Naive thymus-derived CD4-positive, alpha-beta T cell (primary cell): Measurements from ENCODE around the gene LRRFIP2. TPM values are rescaled to one million over a fixed set of nuclear protein-coding genes. Genes with fewer than 3 reads are reported as not detected.

Experiments
- ATAC-seq: fragments of 150-1000 bp; cut with Tn5 transposase; 2 replicates; pipeline ENCODE4 v1.10.0; 2021; ENCODE audit warnings: mild to moderate bottlenecking, moderate library complexity
- CTCF ChIA-PET: fragments of 350-600 bp; sonication (Branson Sonifier 250); formaldehyde crosslinking; loops from one replicate; lab custom pipeline; 2021; ENCODE audit warnings: antibody characterized with exemption; lab: Charles Lee
- POLR2A ChIA-PET: fragments of 350-600 bp; sonication (Branson Sonifier 250); formaldehyde crosslinking; loops from one replicate; lab custom pipeline; 2021; ENCODE audit warnings: antibody characterized with exemption, inconsistent platforms; lab: Charles Lee
- DNase-seq, 9 donors: peaks; one replicate each; pipeline versions ENCODE4 v3.0.0 to v3.0.0-alpha.2; 2020 to 2022; ENCODE audit warnings: mixed read lengths in 1 of 9
- H3K27ac ChIP-seq: one replicate; pipeline ENCODE4 v1.7.0; 2013; ENCODE audit warnings: mild to moderate bottlenecking, low read depth, low read length, moderate library complexity
- H3K27me3 ChIP-seq, 2 donors: one replicate each; pipeline ENCODE4 v1.7.0; 2013; ENCODE audit warnings: low read length in 2 of 2, mild to moderate bottlenecking in 2 of 2, moderate library complexity in 2 of 2; ENCODE audit not compliant: control insufficient read depth in 2 of 2, insufficient read depth in 2 of 2
- H3K36me3 ChIP-seq, 3 experiments: 1 replicate in 2 of 3; 2 replicates in 1 of 3; pipeline ENCODE4 v1.7.0; 2013; ENCODE audit warnings: low read length in 3 of 3, mild to moderate bottlenecking in 3 of 3, moderate library complexity in 1 of 3; ENCODE audit not compliant: insufficient read depth in 3 of 3, control insufficient read depth in 2 of 3
- H3K4me1 ChIP-seq, 2 donors: one replicate each; pipeline ENCODE4 v1.7.0; 2013; ENCODE audit warnings: low read length in 2 of 2, mild to moderate bottlenecking in 2 of 2, moderate library complexity in 1 of 2; ENCODE audit not compliant: control insufficient read depth in 2 of 2, insufficient read depth in 2 of 2
- H3K4me3 ChIP-seq: 2 replicates; pipeline ENCODE4 v1.7.0; 2013; ENCODE audit warnings: mild to moderate bottlenecking, low read length
- H3K9me3 ChIP-seq, 3 experiments: 1 replicate in 2 of 3; 2 replicates in 1 of 3; pipeline ENCODE4 v1.7.0; 2013; ENCODE audit warnings: low read length in 3 of 3; ENCODE audit not compliant: control insufficient read depth in 2 of 3
- H3K27ac Mint-ChIP-seq, 9 donors: one replicate each; pipeline ENCODE4 v1.8.0; 2020 to 2022; ENCODE audit warnings: mixed read lengths in 9 of 9, mild to moderate bottlenecking in 8 of 9, moderate library complexity in 5 of 9, inconsistent platforms in 2 of 9
- H3K27me3 Mint-ChIP-seq, 5 donors: one replicate each; pipeline ENCODE4 v1.8.0; 2021 to 2022; ENCODE audit warnings: mixed read lengths in 5 of 5, mild to moderate bottlenecking in 1 of 5
- H3K36me3 Mint-ChIP-seq, 5 donors: one replicate each; pipeline ENCODE4 v1.8.0; 2020 to 2022; ENCODE audit warnings: mixed read lengths in 5 of 5, mild to moderate bottlenecking in 3 of 5, inconsistent platforms in 1 of 5
- H3K4me1 Mint-ChIP-seq, 7 donors: one replicate each; pipeline ENCODE4 v1.8.0; 2020 to 2022; ENCODE audit warnings: mixed read lengths in 7 of 7, mild to moderate bottlenecking in 3 of 7, inconsistent platforms in 1 of 7
- H3K4me3 Mint-ChIP-seq, 10 donors: one replicate each; pipeline ENCODE4 v1.8.0; 2020 to 2022; ENCODE audit warnings: mild to moderate bottlenecking in 10 of 10, mixed read lengths in 10 of 10, moderate library complexity in 6 of 10, inconsistent platforms in 2 of 10
- H3K9me3 Mint-ChIP-seq, 11 donors: one replicate each; pipeline ENCODE4 v1.8.0; 2020 to 2022; ENCODE audit warnings: mixed read lengths in 11 of 11, mild to moderate bottlenecking in 4 of 11, inconsistent platforms in 1 of 11, moderate library complexity in 1 of 11
- intact Hi-C, 2 donors: fragments of 100-400 bp; cut with micrococcal nuclease; formaldehyde crosslinking; loops; one replicate each; pipeline ENCODE4 v1.15.1; 2023
- polyA plus RNA-seq, 2 donors: library from polyadenylated mRNA; unstranded; fragments of 300-500 nt; fragmentation: Illumina TruSeq; gene quantifications; one replicate each; pipeline ENCODE4 v1.2.3, GENCODE V29; 2021
- total RNA-seq, 6 experiments: library from RNA in 5 of 6; stranded (reverse) in 5 of 6; gene quantifications; 1 replicate in 5 of 6; 2 replicates in 1 of 6; pipeline ENCODE4 v1.2.3 and lab custom pipeline; 2021 to 2026

The LRRFIP2 gene
- total and polyA plus RNA-seq, 7 experiments from 2014 or later = 14.0 to 87.5 (median 26.3) TPM

DNA sequence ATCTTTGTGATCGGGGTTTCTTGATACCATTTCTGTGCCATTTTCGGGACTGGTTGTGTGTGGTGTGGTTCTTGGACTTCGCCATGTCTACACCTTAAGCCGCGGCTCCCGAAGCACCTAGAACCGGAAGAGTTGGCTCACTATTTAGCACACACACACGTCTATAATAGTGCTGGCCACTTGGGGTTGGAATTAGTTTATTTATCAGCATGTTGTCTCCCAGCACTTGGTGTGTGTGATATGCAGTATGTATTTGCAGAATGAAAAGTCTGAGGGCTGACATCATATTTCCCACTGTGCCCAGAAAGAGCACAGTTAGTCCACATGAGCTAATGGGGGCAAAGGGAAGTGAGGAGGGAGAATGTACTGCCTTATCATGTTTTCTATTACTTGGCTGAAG lies 157.5 kb downstream of the LRRFIP2 start:
- ATAC-seq (no peak), DNase-seq (no peak)
- ChIA-PET POLR2A (no interaction called here), CTCF (no interaction called here)
- Mint-ChIP-seq H3K36me3 (peaks cover 34 to 73% (median 41%) of the 10 kb centered on the region in 5 donors), H3K27ac (no peak overlapping the region), H3K27me3 (no peaks in the 10 kb centered on the region), H3K4me3 (no peak overlapping the region), H3K9me3 (no peaks in the 10 kb centered on the region), H3K4me1 (peaks cover 0 to 5% (median 0%) of the 10 kb centered on the region in 7 donors)
- no peaks in the 10 kb centered on the region for H3K27me3 ChIP-seq
- H3K36me3 ChIP-seq = peaks cover 19 to 87% (median 34%) of the 10 kb centered on the region in 3 experiments
- H3K4me1 ChIP-seq = no peaks in the 10 kb centered on the region
- H3K4me3 ChIP-seq = no peak overlapping the region
- intact Hi-C loops = no loop called here
- H3K27ac ChIP-seq = no peak overlapping the region
- no peaks in the 10 kb centered on the region for H3K9me3 ChIP-seq

DNA sequence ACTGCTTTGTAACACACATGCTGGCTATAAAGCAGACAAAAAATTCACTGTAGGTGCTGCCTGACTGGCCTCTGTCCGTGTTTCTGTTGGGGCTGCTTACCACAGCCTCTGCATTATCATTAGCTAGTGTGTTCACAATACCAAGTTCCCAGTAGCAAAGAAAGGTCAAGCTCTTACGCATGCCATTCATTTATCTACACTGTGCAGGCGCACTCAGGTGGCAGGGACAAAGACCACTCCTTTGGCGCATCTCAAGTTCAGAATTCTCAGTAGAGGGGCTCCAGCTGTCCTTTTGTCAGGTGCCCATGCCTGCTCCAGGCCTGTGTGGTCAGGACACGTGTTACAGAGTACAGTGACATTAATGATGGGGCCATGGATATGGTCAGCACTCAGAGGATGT lies 158.7 kb downstream of the LRRFIP2 start:
- Mint-ChIP-seq H3K36me3 (peaks cover 32 to 70% (median 49%) of the 10 kb centered on the region in 5 donors), H3K27ac (no peak overlapping the region), H3K4me1 (peaks cover 0 to 6% (median 0%) of the 10 kb centered on the region in 7 donors), H3K27me3 (no peaks in the 10 kb centered on the region), H3K9me3 (no peaks in the 10 kb centered on the region), H3K4me3 (no peak overlapping the region)
- ChIA-PET CTCF (no interaction called here), POLR2A (interaction anchor here (0.8 kb wide), 1 partner anchor 23 kb away, joined by 4 read pairs; the partner anchor contains the start of genes EPM2AIP1 and MLH1)
- Histone ChIP-seq H3K4me3 (no peak overlapping the region), H3K27me3 (no peaks in the 10 kb centered on the region), H3K9me3 (no peaks in the 10 kb centered on the region), H3K27ac (no peak overlapping the region), H3K4me1 (no peaks in the 10 kb centered on the region), H3K36me3 (peaks cover 14 to 83% (median 29%) of the 10 kb centered on the region in 3 experiments)
- ATAC-seq (no peak), DNase-seq (no peak)
- intact Hi-C loops = no loop called here

DNA sequence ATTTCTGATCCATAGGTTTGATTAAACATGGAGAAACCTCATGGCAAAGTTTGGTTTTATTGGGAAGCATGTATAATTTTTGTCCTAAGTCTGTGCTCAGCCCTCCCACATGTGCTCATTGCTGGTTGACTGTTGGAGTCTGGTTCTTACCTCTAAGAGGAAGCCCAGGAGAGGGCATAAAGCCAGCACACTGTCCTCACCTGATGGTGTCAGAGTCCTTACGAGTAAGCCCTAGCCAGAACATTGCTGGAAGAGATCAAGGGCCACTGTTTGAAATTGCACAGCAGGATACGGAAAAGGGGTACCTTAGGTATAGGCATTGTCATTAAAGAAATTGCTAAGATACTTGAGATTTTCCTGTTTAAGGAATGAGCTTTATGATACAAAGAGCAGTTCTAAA lies 159.8 kb downstream of the LRRFIP2 start:
- intact Hi-C loops = no loop called here
- Mint-ChIP-seq H3K4me3 (no peak overlapping the region), H3K9me3 (no peaks in the 10 kb centered on the region), H3K36me3 (peaks cover 27 to 60% (median 48%) of the 10 kb centered on the region in 5 donors), H3K4me1 (peaks cover 0 to 6% (median 0%) of the 10 kb centered on the region in 7 donors), H3K27me3 (no peaks in the 10 kb centered on the region), H3K27ac (no peak overlapping the region)
- POLR2A ChIA-PET = no interaction called here
- H3K4me3 ChIP-seq = no peak overlapping the region
- no peak for ATAC-seq
- H3K9me3 ChIP-seq = no peaks in the 10 kb centered on the region
- DNase-seq = no peak
- H3K4me1 ChIP-seq = no peaks in the 10 kb centered on the region
- H3K27ac ChIP-seq = no peak overlapping the region
- CTCF ChIA-PET = no interaction called here
- H3K36me3 ChIP-seq = peaks cover 14 to 73% (median 27%) of the 10 kb centered on the region in 3 experiments
- H3K27me3 ChIP-seq = no peaks in the 10 kb centered on the region

Other genes with a start within 250 kb of the LRRFIP2 start
- gene TRANK1, start 229.5 kb downstream of the LRRFIP2 start, total RNA-seq = 100 to 1,000 TPM in 2 of 5 experiments, 10 to 100 TPM in 3; 64.3 to 113 (median 82.6) TPM
- gene TRANK1, start 229.5 kb downstream of the LRRFIP2 start, polyA plus RNA-seq = 10 to 100 TPM; 29.6 to 45.2 TPM
- 10 to 100 TPM; 25.9 to 43.4 (median 26.1) TPM for gene EPM2AIP1, start 181.5 kb downstream of the LRRFIP2 start, total RNA-seq
- 1 to 10 TPM; 3.7 to 6.8 TPM for gene EPM2AIP1, start 181.5 kb downstream of the LRRFIP2 start, polyA plus RNA-seq
- 10 to 100 TPM; 26.4 to 42.0 (median 31.7) TPM for gene MLH1, start 181.1 kb downstream of the LRRFIP2 start, total RNA-seq
- 10 to 100 TPM; 20.4 to 27.0 TPM for gene MLH1, start 181.1 kb downstream of the LRRFIP2 start, polyA plus RNA-seq
- 10 to 100 TPM; 45.0 to 72.0 (median 56.4) TPM for gene GOLGA4, start 68.7 kb upstream of the LRRFIP2 start, total RNA-seq
- gene GOLGA4, start 68.7 kb upstream of the LRRFIP2 start, polyA plus RNA-seq = 10 to 100 TPM; 11.5 to 26.3 TPM